Karpas-422 (cell line): Measurements from ENCODE around the gene APOBEC3C. TPM values are rescaled to one million over a fixed set of nuclear protein-coding genes. Genes with fewer than 3 reads are reported as not detected.

Source experiments
- DNase-seq: peaks from one replicate; pipeline ENCODE4 v3.0.0-alpha.2; 2015
- H2AFZ ChIP-seq: fragments of 200-600 bp; sonication (generic); 2 replicates; pipeline ENCODE4 v1.6.1; 2014; ENCODE audit warnings: antibody characterized with exemption, low read length, mixed read lengths
- H3K27ac ChIP-seq: fragments of 200-600 bp; sonication (generic); 2 replicates; pipeline ENCODE4 v1.5.1; 2014; ENCODE audit warnings: mild to moderate bottlenecking, low read length, moderate library complexity
- H3K27me3 ChIP-seq: fragments of 200-600 bp; sonication (generic); 2 replicates; pipeline ENCODE4 v1.6.1; 2014; ENCODE audit warnings: low read length, mixed read lengths
- H3K36me3 ChIP-seq: fragments of 200-600 bp; sonication (generic); 2 replicates; pipeline ENCODE4 v1.6.1; 2014; ENCODE audit warnings: low read length, mixed read lengths; ENCODE audit not compliant: insufficient read depth
- H3K4me1 ChIP-seq: fragments of 200-600 bp; sonication (generic); 2 replicates; pipeline ENCODE4 v1.6.1; 2014; ENCODE audit warnings: mild to moderate bottlenecking, low read length, mixed read lengths
- H3K4me2 ChIP-seq: fragments of 200-600 bp; sonication (generic); 2 replicates; pipeline ENCODE4 v1.6.1; 2014; ENCODE audit warnings: low read length, low read depth, mild to moderate bottlenecking; ENCODE audit not compliant: poor library complexity, severe bottlenecking
- H3K4me3 ChIP-seq: fragments of 200-600 bp; sonication (generic); 2 replicates; pipeline ENCODE4 v1.5.1; 2014; ENCODE audit warnings: mild to moderate bottlenecking, antibody characterized with exemption, low read length, mixed read lengths
- H3K79me2 ChIP-seq: fragments of 200-600 bp; sonication (generic); 2 replicates; pipeline ENCODE4 v1.6.1; 2014; ENCODE audit warnings: mild to moderate bottlenecking, low read length, mixed read lengths
- H3K9ac ChIP-seq: fragments of 200-600 bp; sonication (generic); 2 replicates; pipeline ENCODE4 v1.6.0; 2014; ENCODE audit warnings: low read length
- H3K9me2 ChIP-seq: fragments of 200-600 bp; sonication (generic), shearing (Covaris generic); replicated peaks from 2 replicates; pipeline ENCODE4 v1.6.0; 2014; ENCODE audit warnings: mild to moderate bottlenecking, low read length, moderate library complexity; ENCODE audit not compliant: insufficient read depth
- H3K9me3 ChIP-seq: fragments of 300-700, 200-600 bp; sonication (generic); 2 replicates; pipeline ENCODE4 v1.6.1; 2014; ENCODE audit warnings: low read length, mixed read lengths
- H4K20me1 ChIP-seq: fragments of 200-600 bp; sonication (generic); 2 replicates; pipeline ENCODE4 v1.6.1; 2014; ENCODE audit warnings: mild to moderate bottlenecking, antibody characterized with exemption, low read length, low read depth; ENCODE audit not compliant: insufficient read depth
- total RNA-seq: library from RNA; depleted of rRNA; stranded (reverse); fragments of >200 nt; shearing (Covaris generic); gene quantifications from 2 replicates; pipeline ENCODE4 v1.2.3, GENCODE V29; 2014; ENCODE audit warnings: low replicate concordance; rRNA removed

The APOBEC3C gene
- total RNA-seq, result 6.2 TPM in 2 replicates

DNA sequence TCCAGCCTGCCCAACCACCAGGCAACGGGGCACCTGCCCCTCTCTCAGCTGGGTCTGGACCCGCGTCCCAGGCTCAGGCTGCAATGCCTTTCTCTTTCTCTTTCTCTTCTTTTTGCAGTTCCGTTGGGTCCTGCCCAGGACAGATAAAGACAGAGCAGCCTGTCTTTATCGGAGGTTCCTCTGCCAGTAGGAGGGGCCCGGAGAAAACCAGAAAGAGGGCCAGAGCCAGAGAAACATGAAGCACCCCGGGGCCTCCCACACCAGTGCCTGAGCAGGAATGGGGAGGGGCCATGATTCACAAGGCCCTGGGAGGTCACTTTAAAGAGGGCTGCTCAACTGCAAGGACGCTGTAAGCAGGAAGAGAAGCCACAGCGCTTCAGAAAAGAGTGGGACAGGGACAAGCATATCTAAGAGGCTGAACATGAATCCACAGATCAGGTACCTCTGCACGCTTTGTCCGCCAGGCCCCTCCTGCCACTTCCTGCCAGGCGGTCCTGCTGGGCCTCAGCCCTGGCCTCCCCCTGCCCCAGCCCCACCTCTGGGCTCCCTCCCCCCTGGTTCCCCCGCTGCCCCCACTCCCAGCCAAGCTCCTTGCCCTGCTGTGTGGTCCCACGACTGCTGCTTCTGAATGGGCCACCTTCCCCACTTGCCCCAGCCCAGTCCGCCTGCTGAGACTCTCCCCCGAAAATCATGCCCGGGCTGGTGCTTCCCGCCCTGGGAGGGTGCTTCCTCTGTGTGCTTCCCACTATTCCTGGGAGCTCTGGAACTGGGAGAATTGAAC lies at the start of gene APOBEC3C:
TSS of gene APOBEC3C (plus strand) at position 316 of the 781 bp plus-strand sequence. CDS start at position 422, 106 bp downstream.
- DNase-seq, result peak; percentile 81
- H2AFZ ChIP-seq, result peak within 1 kb of the TSS; percentile 75
- H3K27ac ChIP-seq, result no peak within 1 kb of the TSS
- no peaks in the 10 kb centered on the region for H3K9me2 ChIP-seq
- peaks cover 6% of the 10 kb centered on the region for H3K4me1 ChIP-seq
- no peaks in the 10 kb centered on the region for H4K20me1 ChIP-seq
- H3K4me2 ChIP-seq, result peak within 1 kb of the TSS; percentile 75
- H3K9ac ChIP-seq, result peak within 1 kb of the TSS; percentile 83
- H3K79me2 ChIP-seq, result peaks cover 5% of the 10 kb centered on the region; the same call in 1 of the 2 replicates
- no peaks in the 10 kb centered on the region for H3K36me3 ChIP-seq
- H3K9me3 ChIP-seq, result no peaks in the 10 kb centered on the region
- peak within 1 kb of the TSS; percentile 75 for H3K4me3 ChIP-seq
- no peaks in the 10 kb centered on the region for H3K27me3 ChIP-seq

DNA sequence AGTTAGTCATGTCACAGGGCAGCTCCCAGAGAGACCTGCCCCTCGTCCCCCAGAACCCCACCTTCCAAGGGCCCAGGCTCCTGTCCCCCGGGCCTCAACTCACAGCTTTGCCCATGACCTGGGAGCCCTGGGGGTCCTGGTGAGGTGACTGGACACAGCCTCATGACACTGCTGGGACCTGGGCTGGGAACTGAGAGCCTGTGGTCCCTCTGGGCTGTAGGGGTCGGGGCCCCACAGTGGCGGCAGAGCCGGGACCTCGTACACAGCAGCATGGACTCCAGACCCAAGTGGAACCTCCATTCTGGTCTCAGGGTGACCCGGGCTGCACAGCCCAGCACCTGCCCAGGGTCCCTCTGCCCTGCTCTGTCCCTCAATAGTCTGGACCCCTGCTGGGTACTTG lies 49.8 kb upstream of the APOBEC3C start:
- no peak for DNase-seq
- no peak overlapping the region for H2AFZ ChIP-seq
- H3K79me2 ChIP-seq, result no peaks in the 10 kb centered on the region
- H3K36me3 ChIP-seq, result no peaks in the 10 kb centered on the region
- H3K4me1 ChIP-seq, result peaks cover 15% of the 10 kb centered on the region
- no peaks in the 10 kb centered on the region for H3K27me3 ChIP-seq
- H3K4me2 ChIP-seq, result no peak overlapping the region
- H3K9ac ChIP-seq, result no peak overlapping the region
- no peak overlapping the region for H3K27ac ChIP-seq
- H3K4me3 ChIP-seq, result no peak overlapping the region
- H3K9me2 ChIP-seq, result no peaks in the 10 kb centered on the region
- H4K20me1 ChIP-seq, result no peaks in the 10 kb centered on the region
- no peaks in the 10 kb centered on the region for H3K9me3 ChIP-seq

DNA sequence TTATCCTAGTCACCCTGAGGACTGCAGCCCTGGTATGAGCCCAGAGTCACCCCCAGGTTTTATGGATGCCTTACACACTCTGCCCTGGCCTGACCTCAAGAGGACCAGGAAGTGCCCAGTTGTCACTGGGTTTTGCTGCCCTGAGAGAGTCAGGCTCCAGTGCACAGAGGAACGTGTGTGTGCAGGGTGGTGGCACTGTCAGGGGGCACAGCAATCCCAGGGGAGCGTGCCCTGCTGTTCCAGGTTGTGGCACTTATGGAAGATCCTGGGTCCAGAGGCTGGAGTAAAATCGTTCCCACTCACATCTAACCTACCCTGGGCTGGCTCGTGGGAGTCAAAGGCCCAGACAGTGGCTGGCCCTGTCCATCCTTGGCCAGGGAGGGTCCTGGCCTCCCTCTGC lies 49.1 kb upstream of the APOBEC3C start:
- Histone ChIP-seq H3K9ac (no peak overlapping the region), H3K9me3 (no peaks in the 10 kb centered on the region), H3K36me3 (no peaks in the 10 kb centered on the region), H3K4me1 (peaks cover 15% of the 10 kb centered on the region), H3K9me2 (no peaks in the 10 kb centered on the region), H4K20me1 (no peaks in the 10 kb centered on the region), H3K27ac (no peak overlapping the region), H3K79me2 (no peaks in the 10 kb centered on the region), H2AFZ (no peak overlapping the region), H3K4me3 (no peak overlapping the region), H3K4me2 (no peak overlapping the region), H3K27me3 (no peaks in the 10 kb centered on the region)
- no peak for DNase-seq

DNA sequence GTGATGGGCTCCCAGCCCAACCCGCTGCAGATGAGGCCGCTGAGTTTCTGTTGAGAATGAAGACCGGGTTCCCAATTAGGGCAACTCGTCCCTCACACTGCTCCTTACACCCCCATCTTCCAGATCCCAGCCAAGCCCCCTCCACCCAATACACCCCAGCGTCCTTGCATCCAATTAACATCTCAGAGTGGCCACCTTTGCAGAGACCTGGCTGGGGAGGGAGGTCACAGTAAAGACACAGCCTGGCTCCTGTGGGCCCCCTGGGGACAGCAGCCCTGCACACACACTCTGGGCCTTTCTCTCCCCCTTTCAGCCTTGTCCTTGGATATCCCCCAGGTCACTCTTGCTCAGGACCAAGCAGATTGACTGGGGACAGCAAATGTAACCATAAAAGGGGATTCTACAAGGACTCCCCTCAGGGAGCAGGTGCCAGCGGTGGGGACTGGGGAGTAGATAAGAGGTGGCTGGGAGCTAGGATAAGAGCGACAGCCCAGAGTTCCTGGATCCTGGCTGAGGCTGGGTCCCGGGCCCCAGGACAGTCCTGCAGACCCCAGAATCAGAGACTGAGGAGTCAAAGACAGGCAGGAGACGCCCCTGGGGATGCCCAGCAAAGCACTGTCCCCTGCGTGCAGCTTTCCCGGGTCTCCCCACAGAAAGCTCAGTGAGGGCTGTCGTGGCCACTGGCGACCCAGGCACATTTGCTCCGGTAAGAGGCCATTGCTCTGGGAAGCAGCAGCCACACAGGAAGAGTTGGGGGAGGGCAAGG lies 48.3 kb upstream of the APOBEC3C start:
- no peak overlapping the region for H3K4me3 ChIP-seq
- H3K79me2 ChIP-seq, result no peaks in the 10 kb centered on the region
- no peaks in the 10 kb centered on the region for H3K9me3 ChIP-seq
- no peak overlapping the region for H3K27ac ChIP-seq
- no peaks in the 10 kb centered on the region for H4K20me1 ChIP-seq
- H3K4me1 ChIP-seq, result peaks cover 15% of the 10 kb centered on the region
- DNase-seq, result no peak
- no peak overlapping the region for H3K9ac ChIP-seq
- H3K9me2 ChIP-seq, result no peaks in the 10 kb centered on the region
- H3K27me3 ChIP-seq, result no peaks in the 10 kb centered on the region
- no peaks in the 10 kb centered on the region for H3K36me3 ChIP-seq
- H2AFZ ChIP-seq, result no peak overlapping the region
- no peak overlapping the region for H3K4me2 ChIP-seq

DNA sequence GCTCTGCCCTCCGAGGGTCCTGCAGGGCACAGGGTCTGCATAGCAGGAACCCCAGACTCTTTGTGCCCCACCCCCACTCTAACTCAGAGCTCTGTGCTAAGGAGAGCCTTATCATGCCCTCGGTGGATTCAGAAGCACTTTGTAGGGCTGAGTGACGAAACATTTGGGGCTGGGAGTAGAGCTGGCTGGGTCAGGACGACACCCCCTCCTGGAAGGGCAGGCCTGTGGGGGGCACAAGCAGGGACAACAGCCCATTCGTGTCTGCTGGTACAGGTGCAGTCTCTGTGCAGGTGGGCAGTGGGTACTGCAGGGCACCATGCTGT lies 47.7 kb upstream of the APOBEC3C start:
- Histone ChIP-seq H3K27me3 (no peaks in the 10 kb centered on the region), H3K4me3 (no peak overlapping the region)

DNA sequence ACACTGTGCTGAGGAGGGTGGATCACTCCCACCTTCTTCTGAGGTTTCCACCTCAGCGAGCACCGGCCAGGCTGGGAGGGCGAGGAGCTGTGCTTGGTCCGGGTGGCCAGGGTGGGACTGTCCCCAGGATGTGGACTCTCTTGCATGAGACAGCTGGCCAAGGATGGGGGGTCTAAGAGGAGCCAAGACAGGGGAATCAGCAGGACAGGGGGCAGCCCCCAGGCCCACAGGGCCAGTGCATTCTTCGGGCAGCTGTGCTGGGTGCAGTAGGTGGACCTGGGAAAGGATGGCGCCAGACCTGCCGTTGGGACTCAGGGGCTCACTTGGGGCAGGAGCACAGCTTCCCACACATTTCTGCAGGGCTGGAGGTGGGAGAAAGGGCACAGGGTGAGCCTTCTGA lies 47.1 kb upstream of the APOBEC3C start:
- Histone ChIP-seq H3K4me3 (no peak overlapping the region), H3K36me3 (no peaks in the 10 kb centered on the region), H4K20me1 (no peaks in the 10 kb centered on the region), H3K4me1 (peaks cover 15% of the 10 kb centered on the region), H3K27ac (no peak overlapping the region), H3K27me3 (no peaks in the 10 kb centered on the region), H2AFZ (no peak overlapping the region), H3K9me2 (no peaks in the 10 kb centered on the region), H3K4me2 (no peak overlapping the region), H3K9me3 (no peaks in the 10 kb centered on the region), H3K79me2 (no peaks in the 10 kb centered on the region), H3K9ac (no peak overlapping the region)
- no peak for DNase-seq

More for the DNA sequence above, 47.7 kb upstream of the APOBEC3C start:
- no peak overlapping the region for H2AFZ ChIP-seq
- no peaks in the 10 kb centered on the region for H3K9me2 ChIP-seq
- H3K9me3 ChIP-seq, result no peaks in the 10 kb centered on the region
- H3K4me1 ChIP-seq, result peaks cover 15% of the 10 kb centered on the region
- no peaks in the 10 kb centered on the region for H3K36me3 ChIP-seq
- no peaks in the 10 kb centered on the region for H3K79me2 ChIP-seq
- no peak overlapping the region for H3K27ac ChIP-seq
- no peak overlapping the region for H3K4me2 ChIP-seq
- DNase-seq, result no peak
- H4K20me1 ChIP-seq, result no peaks in the 10 kb centered on the region
- no peak overlapping the region for H3K9ac ChIP-seq

DNA sequence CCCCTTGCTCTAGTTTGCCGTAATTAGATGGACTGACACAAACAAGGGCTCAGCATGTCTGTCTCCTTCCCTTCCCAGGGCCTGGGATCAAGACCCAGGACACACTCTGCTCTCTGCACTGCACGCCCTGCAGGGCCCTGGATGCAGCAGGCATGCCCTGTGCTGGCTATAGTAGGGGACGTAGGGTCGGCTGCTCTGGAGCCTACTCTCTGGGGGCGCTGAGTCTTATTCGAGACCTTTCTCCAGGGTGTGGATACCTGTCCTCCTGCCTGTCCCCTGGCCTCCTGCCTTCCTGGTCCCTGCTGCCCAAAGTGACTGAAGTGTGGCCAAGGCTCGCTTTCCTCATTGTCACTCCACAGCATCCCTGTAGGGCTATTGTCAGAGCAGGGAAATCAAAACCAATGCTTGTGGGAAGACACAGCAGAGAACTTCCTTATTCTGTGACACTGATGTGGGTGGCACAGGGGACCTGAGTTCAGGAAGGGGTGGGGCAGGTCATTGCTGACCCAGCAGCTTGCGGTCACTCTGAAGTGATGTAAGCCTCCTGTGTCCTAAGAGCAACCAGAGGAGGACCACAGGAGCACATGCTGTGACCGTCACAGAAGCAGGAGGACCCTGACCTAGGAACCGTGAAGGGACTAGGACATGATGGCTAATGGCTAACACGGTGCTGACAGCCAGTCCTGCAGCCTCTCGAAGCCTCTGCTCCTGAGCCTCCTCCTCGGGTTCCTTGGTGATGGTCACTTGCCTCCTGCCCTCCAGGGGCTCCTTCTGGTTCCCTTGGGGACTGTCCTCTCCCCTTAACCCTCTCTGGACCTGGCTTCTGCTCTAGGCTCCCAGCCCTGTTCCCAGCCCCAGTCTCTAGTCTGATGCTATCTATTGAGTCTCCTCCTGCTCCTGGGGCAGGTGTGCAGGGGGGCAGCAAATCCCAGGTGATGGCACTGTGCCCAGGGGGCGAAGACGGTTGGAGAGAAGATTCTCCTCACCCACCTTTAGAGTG lies 46.3 kb upstream of the APOBEC3C start:
- Histone ChIP-seq H3K36me3 (no peaks in the 10 kb centered on the region), H2AFZ (no peak overlapping the region), H3K27ac (no peak overlapping the region), H3K4me2 (no peak overlapping the region), H3K79me2 (no peaks in the 10 kb centered on the region), H3K9me2 (no peaks in the 10 kb centered on the region), H3K4me3 (no peak overlapping the region), H3K27me3 (no peaks in the 10 kb centered on the region), H3K9ac (no peak overlapping the region), H3K4me1 (peaks cover 15% of the 10 kb centered on the region), H4K20me1 (no peaks in the 10 kb centered on the region), H3K9me3 (no peaks in the 10 kb centered on the region)
- DNase-seq, result no peak
